GM12891 (cell line): ENCODE measurements around the gene PRLR.

Experiments
- PAX5 ChIP-seq: IDR thresholded peaks from 2 replicates; pipeline ENCODE4 v1.6.1; 2011; ENCODE audit warnings: low read length, moderate library complexity, mild to moderate bottlenecking; ENCODE audit not compliant: insufficient read depth, severe bottlenecking
- POLR2A ChIP-seq: IDR thresholded peaks from 2 replicates; pipeline ENCODE4 v1.6.1; 2011; ENCODE audit warnings: low read depth, low read length, control low read depth
- POLR2AphosphoS5 ChIP-seq: IDR thresholded peaks from 2 replicates; pipeline ENCODE4 v1.6.1; 2011; ENCODE audit warnings: low read depth, low read length, control low read depth
- SPI1 ChIP-seq: IDR thresholded peaks from 2 replicates; pipeline ENCODE4 v1.6.1; 2011; ENCODE audit warnings: low read depth, low read length, control low read depth
- TAF1 ChIP-seq: IDR thresholded peaks from 2 replicates; pipeline ENCODE4 v1.6.1; 2011; ENCODE audit warnings: low read depth, low read length, control low read depth

- TF ChIP-seq POLR2AphosphoS5: no peak
- no peak for TF ChIP-seq POLR2A
- no peak for TF ChIP-seq TAF1
- TF ChIP-seq SPI1: no peak
- TF ChIP-seq PAX5: no peak
Observed at GRCh38 chr5:35266276-35266675, 36.0 kb upstream of the PRLR start.
